K562 (cell line): ENCODE measurements around the gene NUP43. TPM values are rescaled to one million over a fixed set of nuclear protein-coding genes. Genes with fewer than 3 reads are reported as not detected.

Experiments
- ATAC-seq: fragments of 200-7000 bp; cut with Tn5 transposase; 3 replicates; pipeline ENCODE4 v1.9.1; 2020; ENCODE audit warnings: moderate library complexity
- BruUV-seq: library from RNA; stranded (reverse); fragments of 400-500 nt; replicated peaks from 2 replicates; lab custom pipeline; 2021; lab: Mats Ljungman, UMichigan
- CTCF ChIA-PET: fragments of 300-600 bp; formaldehyde crosslinking; extraction: SDS; loops from one replicate; lab custom pipeline; 2021; ENCODE audit warnings: low intra/inter-chr PET ratio; lab: Yijun Ruan, JAX
- POLR2A ChIA-PET: fragments of 300-600, 350-650 bp; sonication (Branson Sonifier 250); formaldehyde crosslinking; extraction: SDS; loops from one replicate; lab custom pipeline; 2021; ENCODE audit warnings: antibody characterized with exemption, inconsistent platforms; lab: Yijun Ruan, JAX
- DNase-seq, 4 experiments: peaks; one replicate each; pipeline versions ENCODE4 v3.0.0 to v3.0.0-alpha.2; 2011 to 2018; ENCODE audit warnings: low spot score in 3 of 4, mixed read lengths in 3 of 4; ENCODE audit errors: extremely low read depth in 1 of 4
- FAIRE-seq: peaks from 2 replicates; lab custom pipeline; 2011; peaks lifted over from hg19 to GRCh38; lab: Jason Lieb, UNC
- H2AFZ ChIP-seq: 2 replicates; pipeline ENCODE4 v1.6.0; 2011; ENCODE audit warnings: low read depth, low read length, control low read depth, inconsistent platforms
- H3K27ac ChIP-seq: fragments of 200-600 bp; 3 replicates; pipeline ENCODE4 v1.8.0; 2011; ENCODE audit warnings: low read depth, mild to moderate bottlenecking, control low read depth, inconsistent platforms, low read length, moderate library complexity, mixed read lengths; ENCODE audit errors: extremely low read depth
- H3K27me3 ChIP-seq, 2 experiments: fragments of 300-600 bp in 1 of 2; 2 replicates in 1 of 2; 3 replicates in 1 of 2; pipeline versions ENCODE4 v1.6.0 to v1.8.0; 2011; ENCODE audit warnings: inconsistent platforms in 2 of 2, low read length in 2 of 2, mild to moderate bottlenecking in 1 of 2, mixed read lengths in 1 of 2, moderate library complexity in 1 of 2; ENCODE audit not compliant: control insufficient read depth in 2 of 2, insufficient read depth in 2 of 2
- H3K36me3 ChIP-seq: fragments of 300-600 bp; 3 replicates; pipeline ENCODE4 v1.8.0; 2011; ENCODE audit warnings: mild to moderate bottlenecking, low read length, inconsistent platforms; ENCODE audit not compliant: control insufficient read depth, insufficient read depth
- H3K4me1 ChIP-seq, 2 experiments: fragments of 200-600 bp in 1 of 2; replicated peaks in 1 of 2; 2 replicates in 1 of 2; 3 replicates in 1 of 2; pipeline versions ENCODE4 v1.5.1 to v1.8.0; 2011; ENCODE audit warnings: inconsistent platforms in 2 of 2, low read length in 2 of 2, mild to moderate bottlenecking in 1 of 2, mixed read lengths in 1 of 2, moderate library complexity in 1 of 2; ENCODE audit not compliant: control insufficient read depth in 2 of 2, insufficient read depth in 2 of 2
- H3K4me2 ChIP-seq: 2 replicates; pipeline ENCODE4 v1.6.1; 2011; ENCODE audit warnings: low read length, control low read depth, inconsistent platforms, mixed read lengths; ENCODE audit not compliant: insufficient read depth
- H3K4me3 ChIP-seq: fragments of 200-600 bp; sonication (generic), shearing (Covaris generic); 2 replicates; pipeline ENCODE4 v1.5.1; 2016; ENCODE audit warnings: control low read depth, inconsistent platforms
- H3K79me2 ChIP-seq: fragments of 200-600 bp; 3 replicates; pipeline ENCODE4 v1.8.0; 2011; ENCODE audit warnings: low read length, inconsistent platforms; ENCODE audit not compliant: control insufficient read depth, insufficient read depth
- H3K9ac ChIP-seq, 2 experiments: 2 replicates each; pipeline versions ENCODE4 v1.6.0 to v1.6.1; 2011; ENCODE audit warnings: low read depth in 2 of 2, low read length in 2 of 2, control low read depth in 1 of 2, inconsistent platforms in 1 of 2, mild to moderate bottlenecking in 1 of 2, mixed read lengths in 1 of 2; ENCODE audit not compliant: insufficient read depth in 1 of 2
- H3K9me1 ChIP-seq: one replicate; pipeline ENCODE4 v1.6.0; 2011; ENCODE audit warnings: inconsistent platforms, mild to moderate bottlenecking, low read length, moderate library complexity; ENCODE audit not compliant: control insufficient read depth, insufficient read depth
- H3K9me3 ChIP-seq: replicated peaks from 2 replicates; pipeline ENCODE4 v1.5.1; 2011; ENCODE audit warnings: low read depth, low read length, inconsistent platforms; ENCODE audit not compliant: control insufficient read depth, insufficient read depth
- H4K20me1 ChIP-seq: replicated peaks from 2 replicates; pipeline ENCODE4 v1.6.1; 2011; ENCODE audit warnings: low read length, inconsistent platforms, mixed read lengths; ENCODE audit not compliant: control insufficient read depth, insufficient read depth
- ATF7 ChIP-seq: fragments of 450-650 bp; IDR thresholded peaks from 2 replicates; pipeline ENCODE4 v1.7.1; 2014; ENCODE audit warnings: mild to moderate bottlenecking, moderate library complexity
- CHD2 ChIP-seq: IDR thresholded peaks from 2 replicates; pipeline ENCODE4 v1.6.1; 2011; ENCODE audit warnings: low read depth, low read length
- HMBOX1 ChIP-seq: sonication (generic); IDR thresholded peaks from 2 replicates; pipeline ENCODE4 v1.6.1; 2016
- NFATC3 ChIP-seq: fragments of 450-650 bp; IDR thresholded peaks from 2 replicates; pipeline ENCODE4 v1.6.1; 2017; ENCODE audit warnings: mild to moderate bottlenecking
- NFE2 ChIP-seq: IDR thresholded peaks from 2 replicates; pipeline ENCODE4 v1.6.1; 2014; ENCODE audit warnings: antibody characterized with exemption, low read depth
- NFE2L1 ChIP-seq: fragments of 450-650 bp; IDR thresholded peaks from 2 replicates; pipeline ENCODE4 v1.6.1; 2016; ENCODE audit warnings: missing genetic modification characterization, low read depth, mild to moderate bottlenecking, missing compliant biosample characterization, moderate library complexity, borderline replicate concordance
- POLR2G ChIP-seq: fragments of 200-400 bp; formaldehyde crosslinking; IDR thresholded peaks from 2 replicates; pipeline ENCODE4 v1.6.1; 2017; ENCODE audit warnings: low read depth, mild to moderate bottlenecking, antibody characterized with exemption, low read length, moderate library complexity
- ZNF384 ChIP-seq: IDR thresholded peaks from 2 replicates; pipeline ENCODE4 v1.6.1; 2012; ENCODE audit warnings: low read depth, low read length, improper control_type of control experiment
- WGBS: fragments of 100-300 bp; shearing (Covaris generic); methylation state at CpG from one replicate; pipeline ENCODE4 v1.1.6; 2016; ENCODE audit warnings: low coverage, mixed read lengths; ENCODE audit not compliant: insufficient coverage; ENCODE audit errors: missing lambda C conversion rate; 5-methylcytosine and 5-hydroxymethylcytosine counted together
- in situ Hi-C: fragments of 300-500 bp; cut with MboI; formaldehyde crosslinking; loops from 4 replicates; pipeline ENCODE4 v1.15.0; 2018; ENCODE audit warnings: inconsistent platforms, mixed read lengths
- intact Hi-C: fragments of 100-400 bp; cut with micrococcal nuclease; formaldehyde crosslinking; loops from 2 replicates; pipeline ENCODE4 v1.14.2; 2022
- polyA plus RNA-seq, 8 experiments: library from polyadenylated mRNA; depleted of rRNA in 4 of 8; stranded (reverse) in 5 of 8; unstranded in 3 of 8; fragments of >200 nt; fragmentation: Nextera tagmentation in 2 of 8; fragmentation: Illumina TruSeq in 1 of 8; extraction: Ambion mirVana in 2 of 8; extraction: Trizol in 1 of 8; gene quantifications; 2 replicates each; pipeline versions ENCODE4 v1.2.1 to v1.2.3, GENCODE V29; 2011 to 2014; ENCODE audit warnings: inconsistent platforms in 1 of 8, missing spikeins in 1 of 8
- total RNA-seq, 7 experiments: library from RNA; depleted of rRNA in 6 of 7; stranded (reverse); fragments of >200 nt in 6 of 7; fragmentation: Illumina TruSeq in 2 of 7; extraction: Trizol in 2 of 7; gene quantifications; 2 replicates each; pipeline versions ENCODE4 v1.2.1 to v1.2.3, GENCODE V29; 2011 to 2021; ENCODE audit warnings: low replicate concordance in 1 of 7
- TF ChIP-seq, protein P1 (sequence below), 2 experiments: fragments of 450-650 bp in 1 of 2; IDR thresholded peaks; 2 replicates each; pipeline ENCODE4 v1.6.1; 2011 to 2017; ENCODE audit warnings: low read depth in 2 of 2, antibody characterized with exemption in 1 of 2, borderline replicate concordance in 1 of 2, low read length in 1 of 2, mild to moderate bottlenecking in 1 of 2, mixed read lengths in 1 of 2; ENCODE audit not compliant: control insufficient read depth in 1 of 2

Gene NUP43
- total and polyA plus RNA-seq, 9 of the 15 experiments (the other 6 are each of a cell fraction or from before 2014, with no cell fraction given), result 28.9 to 136 (median 67.4) TPM

DNA sequence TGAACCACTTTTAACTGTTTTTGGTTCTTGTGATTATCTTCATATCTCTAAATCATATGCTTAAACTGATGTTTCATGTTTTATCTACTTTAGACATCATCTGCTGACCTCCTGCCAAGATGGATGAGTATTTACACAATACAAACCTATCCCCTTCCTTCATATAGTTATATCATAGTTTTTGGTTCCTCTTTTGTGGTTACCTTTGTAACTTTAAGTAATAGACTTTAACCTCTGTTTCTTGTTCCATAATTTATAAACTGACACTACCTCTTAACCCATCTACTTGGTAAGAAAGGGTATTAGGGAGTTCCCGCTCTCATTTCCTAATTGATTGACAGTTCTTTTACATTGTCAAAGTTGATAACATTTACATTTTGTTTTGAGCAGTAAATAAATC, 15.1 kb upstream of the NUP43 start (continued):
- TF ChIP-seq HMBOX1, result peak; percentile 62; the same call in 1 of the 2 replicates
- TF ChIP-seq, protein P1, sequence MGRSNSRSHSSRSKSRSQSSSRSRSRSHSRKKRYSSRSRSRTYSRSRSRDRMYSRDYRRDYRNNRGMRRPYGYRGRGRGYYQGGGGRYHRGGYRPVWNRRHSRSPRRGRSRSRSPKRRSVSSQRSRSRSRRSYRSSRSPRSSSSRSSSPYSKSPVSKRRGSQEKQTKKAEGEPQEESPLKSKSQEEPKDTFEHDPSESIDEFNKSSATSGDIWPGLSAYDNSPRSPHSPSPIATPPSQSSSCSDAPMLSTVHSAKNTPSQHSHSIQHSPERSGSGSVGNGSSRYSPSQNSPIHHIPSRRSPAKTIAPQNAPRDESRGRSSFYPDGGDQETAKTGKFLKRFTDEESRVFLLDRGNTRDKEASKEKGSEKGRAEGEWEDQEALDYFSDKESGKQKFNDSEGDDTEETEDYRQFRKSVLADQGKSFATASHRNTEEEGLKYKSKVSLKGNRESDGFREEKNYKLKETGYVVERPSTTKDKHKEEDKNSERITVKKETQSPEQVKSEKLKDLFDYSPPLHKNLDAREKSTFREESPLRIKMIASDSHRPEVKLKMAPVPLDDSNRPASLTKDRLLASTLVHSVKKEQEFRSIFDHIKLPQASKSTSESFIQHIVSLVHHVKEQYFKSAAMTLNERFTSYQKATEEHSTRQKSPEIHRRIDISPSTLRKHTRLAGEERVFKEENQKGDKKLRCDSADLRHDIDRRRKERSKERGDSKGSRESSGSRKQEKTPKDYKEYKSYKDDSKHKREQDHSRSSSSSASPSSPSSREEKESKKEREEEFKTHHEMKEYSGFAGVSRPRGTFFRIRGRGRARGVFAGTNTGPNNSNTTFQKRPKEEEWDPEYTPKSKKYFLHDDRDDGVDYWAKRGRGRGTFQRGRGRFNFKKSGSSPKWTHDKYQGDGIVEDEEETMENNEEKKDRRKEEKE (IDR thresholded peaks at IDR 0.05; ENCODE audit: borderline replicate concordance in 1 of 2, control insufficient read depth in 1 of 2, low read depth in 2 of 2, low read length in 1 of 2), result no peak

DNA sequence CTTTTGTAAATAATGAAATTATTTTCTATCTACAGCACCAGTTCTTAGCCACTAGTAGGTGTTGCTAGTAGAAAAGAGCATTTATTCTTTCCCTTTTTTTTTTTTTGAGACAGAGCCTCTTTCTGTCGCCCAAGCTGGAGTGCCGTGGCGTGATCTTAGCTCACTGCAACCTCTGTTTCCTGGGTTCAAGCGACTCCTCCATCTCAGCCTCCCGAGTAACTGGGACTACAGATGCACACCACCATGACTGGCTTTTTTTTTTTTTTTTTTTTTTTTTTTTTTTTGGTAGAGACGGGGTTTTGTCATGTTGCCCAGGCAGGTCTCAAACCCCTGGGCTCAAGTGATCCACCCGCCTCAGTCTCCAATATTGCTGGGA, 9.9 kb upstream of the NUP43 start:
- WGBS, result 88% methylated on average over 4 of the region's 7 CpGs
- no peak for DNase-seq
- Histone ChIP-seq H3K9ac (no peak overlapping the region), H3K9me1 (no peaks in the 10 kb centered on the region), H4K20me1 (peaks cover 10% of the 10 kb centered on the region), H3K4me3 (no peak overlapping the region), H3K4me1 (peaks cover 16 to 35% of the 10 kb centered on the region in 2 experiments), H2AFZ (no peak overlapping the region), H3K27me3 (no peaks in the 10 kb centered on the region), H3K36me3 (peaks cover 70% of the 10 kb centered on the region), H3K4me2 (no peak overlapping the region), H3K79me2 (peaks cover 99% of the 10 kb centered on the region), H3K9me3 (0 out of 2 replicates have a peak, but pooled peaks cover 2% of the 10 kb centered on the region), H3K27ac (peak overlapping the region; percentile 53; the same call in 1 of the 3 replicates)
- CTCF ChIA-PET, result no interaction called here
- no TSS peak for BruUV-seq
- in situ Hi-C loops (no loop called here), intact Hi-C loops (no loop called here)
- no peak for ATAC-seq
- POLR2A ChIA-PET, result interaction anchor here (0.6 to 1.1 kb wide), 4 partner anchors 8 to 211 kb away, joined by 3 to 6 read pairs (median 4); partner anchors contain the start of gene PPIL4
- no peak for FAIRE-seq
- 0 out of 2 replicates have a peak, but pooled peaks have one; percentile 15 for TF ChIP-seq POLR2G
- 0 out of 2 replicates have a peak, but pooled peaks have one; percentile 4 for TF ChIP-seq NFE2L1 (tag)
- TF ChIP-seq NFE2, result 0 out of 2 replicates have a peak, but pooled peaks have one; percentile 20
- no peak for TF ChIP-seq ATF7
- 0 out of 2 replicates have a peak, but pooled peaks have one; percentile 3 for TF ChIP-seq NFATC3
- TF ChIP-seq ZNF384, result peak; percentile 46
- no peak for TF ChIP-seq CHD2
